ENCODE measurements around the gene TOP3B. TPM values are rescaled to one million over a fixed set of nuclear protein-coding genes. Genes with fewer than 3 reads are reported as not detected.

Gene TOP3B
- total RNA-seq, 4 donors from 2014 or later, result 28.2 to 113 (median 35.1) TPM

DNA sequence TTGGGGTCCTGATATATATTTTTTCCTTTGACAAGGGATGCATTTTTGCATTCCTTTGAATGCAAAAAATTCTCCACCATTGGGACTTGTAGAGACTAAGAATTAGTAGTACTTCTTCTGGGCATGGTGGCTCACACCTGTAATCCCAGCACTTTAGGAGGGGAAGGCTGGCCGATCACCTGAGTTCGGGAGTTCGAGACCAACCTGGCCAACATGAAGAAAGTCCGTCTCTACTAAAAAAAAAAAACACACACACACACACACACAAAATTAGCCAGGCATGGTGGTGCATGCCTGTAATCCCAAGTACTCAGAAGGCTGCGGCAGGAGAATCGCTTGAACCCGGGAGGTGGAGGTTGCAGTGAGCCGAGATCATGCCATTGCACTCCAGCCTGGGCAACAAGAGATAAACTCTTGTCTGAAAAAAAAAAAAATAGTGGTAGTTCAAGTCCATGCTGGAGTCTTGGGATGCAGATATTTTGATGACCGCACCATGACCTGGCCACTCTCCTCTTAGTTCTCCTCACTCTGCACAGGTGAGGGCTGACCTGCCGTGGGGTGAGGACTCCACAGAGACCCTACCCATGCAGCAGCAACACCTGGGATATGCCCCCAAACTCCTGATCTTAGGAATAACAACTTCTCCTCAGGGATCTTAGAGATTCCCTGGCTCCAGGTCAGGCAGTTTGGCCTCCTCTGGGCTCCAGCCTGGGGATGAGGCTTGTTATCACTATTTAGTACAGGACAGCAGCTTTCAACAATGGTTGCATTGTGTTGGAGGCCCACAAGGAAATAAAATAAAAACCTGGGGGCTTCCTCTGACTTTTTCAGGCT lies 36.5 kb upstream of the TOP3B start:
- WGBS, result 89% methylated on average over 10 of the region's 10 CpGs
- no peak overlapping the region for H3K4me3 ChIP-seq
- no peak for TF ChIP-seq POLR2A (IDR thresholded peaks at IDR 0.05)
- TF ChIP-seq POLR2AphosphoS5 (IDR thresholded peaks at IDR 0.05), result no peak
- TF ChIP-seq EP300 (IDR thresholded peaks at IDR 0.05), result no peak
- TF ChIP-seq, protein P1, sequence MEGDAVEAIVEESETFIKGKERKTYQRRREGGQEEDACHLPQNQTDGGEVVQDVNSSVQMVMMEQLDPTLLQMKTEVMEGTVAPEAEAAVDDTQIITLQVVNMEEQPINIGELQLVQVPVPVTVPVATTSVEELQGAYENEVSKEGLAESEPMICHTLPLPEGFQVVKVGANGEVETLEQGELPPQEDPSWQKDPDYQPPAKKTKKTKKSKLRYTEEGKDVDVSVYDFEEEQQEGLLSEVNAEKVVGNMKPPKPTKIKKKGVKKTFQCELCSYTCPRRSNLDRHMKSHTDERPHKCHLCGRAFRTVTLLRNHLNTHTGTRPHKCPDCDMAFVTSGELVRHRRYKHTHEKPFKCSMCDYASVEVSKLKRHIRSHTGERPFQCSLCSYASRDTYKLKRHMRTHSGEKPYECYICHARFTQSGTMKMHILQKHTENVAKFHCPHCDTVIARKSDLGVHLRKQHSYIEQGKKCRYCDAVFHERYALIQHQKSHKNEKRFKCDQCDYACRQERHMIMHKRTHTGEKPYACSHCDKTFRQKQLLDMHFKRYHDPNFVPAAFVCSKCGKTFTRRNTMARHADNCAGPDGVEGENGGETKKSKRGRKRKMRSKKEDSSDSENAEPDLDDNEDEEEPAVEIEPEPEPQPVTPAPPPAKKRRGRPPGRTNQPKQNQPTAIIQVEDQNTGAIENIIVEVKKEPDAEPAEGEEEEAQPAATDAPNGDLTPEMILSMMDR (IDR thresholded peaks at IDR 0.05), result no peak
- H3K27me3 ChIP-seq, result peaks cover 3% of the 10 kb centered on the region
- no peaks in the 10 kb centered on the region for H3K4me1 ChIP-seq
- DNase-seq (ENCODE audit: low spot score in 2 of 2), result peak in 1 of 2 donors; percentile 54
- H3K27ac ChIP-seq, result no peak overlapping the region
- no peaks in the 10 kb centered on the region for H3K36me3 ChIP-seq
- no peaks in the 10 kb centered on the region for H3K9me3 ChIP-seq

DNA sequence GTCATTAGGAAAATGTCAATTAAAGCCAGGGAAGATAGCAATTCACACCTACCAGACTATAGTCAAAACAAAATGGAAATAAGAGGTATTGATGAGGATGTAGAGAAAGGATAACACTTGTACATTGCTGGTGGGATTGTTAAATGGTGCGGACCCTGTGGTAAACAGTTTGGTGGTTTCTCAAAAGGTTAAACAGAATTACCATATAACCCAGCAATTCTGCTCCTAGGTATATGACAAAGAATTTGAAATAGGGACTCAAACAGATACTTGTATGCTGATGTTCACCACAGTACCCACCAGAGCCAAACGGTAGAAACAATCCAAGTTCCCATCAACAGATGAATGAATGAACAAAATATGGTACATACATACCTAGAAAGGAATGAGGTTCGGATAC lies 33.0 kb upstream of the TOP3B start:
- H3K27me3 ChIP-seq, result peaks cover 3% of the 10 kb centered on the region
- 70% methylated on average over 3 of the region's 3 CpGs for WGBS
- no peak for DNase-seq (ENCODE audit: low spot score in 2 of 2)

DNA sequence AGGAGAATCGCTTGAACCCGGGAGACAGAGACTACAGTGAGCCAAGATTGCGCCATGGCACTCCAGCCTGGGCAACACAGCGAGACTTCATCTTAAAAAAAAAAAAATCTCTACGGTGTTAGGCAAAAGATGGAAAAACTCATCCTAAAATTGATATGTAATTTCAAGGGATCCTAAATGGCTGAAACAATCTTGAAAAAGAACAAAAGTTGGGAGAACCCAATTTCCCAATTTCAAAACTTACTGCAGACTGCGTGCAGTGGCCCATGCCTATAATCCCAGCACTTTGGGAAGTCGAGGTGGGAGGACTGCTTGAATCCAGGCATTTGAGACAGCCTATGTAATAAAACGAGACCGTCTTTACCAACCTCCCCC lies 31.7 kb upstream of the TOP3B start:
- 89% methylated on average over 9 of the region's 9 CpGs for WGBS
- no peaks in the 10 kb centered on the region for H3K4me1 ChIP-seq
- H3K27me3 ChIP-seq, result peaks cover 3% of the 10 kb centered on the region
- DNase-seq (ENCODE audit: low spot score in 2 of 2), result peak in 1 of 2 donors; percentile 11
- no peaks in the 10 kb centered on the region for H3K36me3 ChIP-seq
- no peaks in the 10 kb centered on the region for H3K9me3 ChIP-seq
- TF ChIP-seq POLR2A (IDR thresholded peaks at IDR 0.05) (no peak), EP300 (IDR thresholded peaks at IDR 0.05) (no peak)
- TF ChIP-seq, protein P1 (IDR thresholded peaks at IDR 0.05), result no peak
- no peak overlapping the region for H3K27ac ChIP-seq
- no peak overlapping the region for H3K4me3 ChIP-seq

More for the DNA sequence above, 33.0 kb upstream of the TOP3B start:
- no peaks in the 10 kb centered on the region for H3K4me1 ChIP-seq
- no peak overlapping the region for H3K27ac ChIP-seq
- H3K9me3 ChIP-seq, result no peaks in the 10 kb centered on the region
- H3K4me3 ChIP-seq, result no peak overlapping the region
- no peaks in the 10 kb centered on the region for H3K36me3 ChIP-seq
- TF ChIP-seq POLR2A (IDR thresholded peaks at IDR 0.05) (no peak), POLR2AphosphoS5 (IDR thresholded peaks at IDR 0.05) (no peak), EP300 (IDR thresholded peaks at IDR 0.05) (no peak)
- TF ChIP-seq, protein P1 (IDR thresholded peaks at IDR 0.05), result no peak

DNA sequence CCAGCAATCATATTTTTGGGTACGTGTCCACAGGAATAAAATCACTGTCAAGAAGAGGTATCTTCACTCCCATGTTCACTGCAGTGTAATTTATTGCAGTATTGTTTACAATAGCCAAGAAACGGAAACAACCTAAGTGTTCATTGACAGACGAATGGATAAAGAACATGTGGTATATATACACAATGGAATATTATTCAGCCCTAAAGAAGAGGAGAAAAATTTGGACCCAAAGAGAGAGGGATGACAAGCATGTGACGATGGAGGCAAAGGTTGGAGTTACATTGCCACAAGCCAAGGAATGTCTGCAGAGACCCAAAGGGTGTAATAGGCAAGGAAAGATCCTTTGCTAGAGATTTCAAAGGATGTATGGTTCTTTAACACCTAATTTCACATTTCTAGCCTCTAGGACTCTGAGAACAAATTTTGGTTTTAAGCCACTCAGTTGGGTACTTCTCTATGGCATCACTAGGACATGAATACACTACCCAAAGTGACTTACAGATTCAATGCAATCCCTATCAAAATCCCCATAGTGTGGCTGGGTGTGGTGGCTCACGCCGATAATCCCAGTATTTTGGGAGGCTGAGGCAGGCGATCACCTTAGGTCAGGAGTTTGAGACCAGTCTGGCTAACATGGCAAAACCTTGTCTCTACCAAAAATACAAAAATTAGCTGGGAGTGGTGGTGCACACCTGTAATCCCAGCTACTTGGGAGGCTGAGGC lies 31.1 kb upstream of the TOP3B start:
- Histone ChIP-seq H3K36me3 (no peaks in the 10 kb centered on the region), H3K27me3 (peaks cover 3% of the 10 kb centered on the region), H3K27ac (no peak overlapping the region), H3K9me3 (no peaks in the 10 kb centered on the region), H3K4me3 (no peak overlapping the region), H3K4me1 (no peaks in the 10 kb centered on the region)
- no peak for DNase-seq (ENCODE audit: low spot score in 2 of 2)
- WGBS, result 94% methylated on average over 7 of the region's 7 CpGs
- TF ChIP-seq POLR2A (IDR thresholded peaks at IDR 0.05) (no peak), POLR2AphosphoS5 (IDR thresholded peaks at IDR 0.05) (no peak), EP300 (IDR thresholded peaks at IDR 0.05) (no peak)
- TF ChIP-seq, protein P1 (IDR thresholded peaks at IDR 0.05), result no peak

DNA sequence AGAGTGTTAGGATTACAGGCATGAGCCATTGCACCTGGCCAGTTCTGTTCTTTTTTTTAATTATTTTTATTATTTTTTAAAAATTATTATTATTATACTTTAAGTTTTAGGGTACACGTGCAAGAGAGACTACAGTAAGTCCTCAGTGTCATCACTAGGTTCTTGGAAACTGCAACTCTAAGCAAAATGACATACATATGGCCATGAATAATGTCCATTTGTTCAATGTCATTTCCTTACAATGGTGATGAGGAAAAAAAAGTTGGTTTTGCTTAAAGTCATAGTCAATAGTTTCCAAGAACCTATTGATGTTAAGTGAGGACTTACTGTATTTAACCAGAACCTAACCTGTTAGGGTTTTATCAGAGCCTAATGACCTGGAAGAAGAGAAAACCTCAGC lies 29.4 kb upstream of the TOP3B start:
- 62% methylated on average over 1 of the region's 1 CpG for WGBS
- no peak for DNase-seq (ENCODE audit: low spot score in 2 of 2)
- TF ChIP-seq, protein P1 (IDR thresholded peaks at IDR 0.05), result no peak
- no peak for TF ChIP-seq POLR2AphosphoS5 (IDR thresholded peaks at IDR 0.05)
- TF ChIP-seq POLR2A (IDR thresholded peaks at IDR 0.05), result no peak
- no peak for TF ChIP-seq EP300 (IDR thresholded peaks at IDR 0.05)
- Histone ChIP-seq H3K4me1 (no peaks in the 10 kb centered on the region), H3K27ac (no peak overlapping the region), H3K27me3 (peaks cover 3% of the 10 kb centered on the region), H3K36me3 (no peaks in the 10 kb centered on the region), H3K4me3 (no peak overlapping the region), H3K9me3 (no peaks in the 10 kb centered on the region)
